ENCODE results near the gene PPEF2. TPM values are rescaled to one million over a fixed set of nuclear protein-coding genes. Genes with fewer than 3 reads are reported as not detected.
A peak's percentile ranks its signal among the peaks of the same experiment; 100 is the strongest.

The PPEF2 gene
- total and polyA plus RNA-seq, 2 experiments from 2014 or later, result not detected

DNA sequence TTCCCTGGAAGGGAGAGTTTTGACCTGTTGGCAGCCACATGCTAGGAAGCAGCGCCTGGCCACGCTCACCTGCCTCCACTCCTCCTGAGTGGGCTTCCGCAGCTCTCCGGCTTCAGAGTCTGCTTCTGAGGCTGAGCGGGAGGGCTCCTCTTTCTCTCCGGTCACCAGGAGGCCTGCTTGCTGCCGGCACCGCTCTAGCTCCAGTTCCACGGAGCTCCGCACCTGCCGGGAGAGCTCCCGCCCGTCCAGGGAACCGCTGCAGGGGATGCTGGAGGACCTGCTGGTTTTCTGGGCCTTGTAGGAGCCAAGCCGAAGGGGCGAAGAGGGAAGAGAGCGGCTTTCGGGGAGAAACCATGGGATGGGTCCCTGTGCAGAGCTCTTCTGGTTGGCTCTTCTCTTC is 26.0 kb downstream of the PPEF2 start:
- no peak overlapping the region for H3K4me2 ChIP-seq
- H3K4me3 ChIP-seq, result no peak overlapping the region
- ATAC-seq (peak; percentile 73), DNase-seq (ENCODE audit: low spot score) (peak; percentile 18)
- H3K4me3 Mint-ChIP-seq, result no peak overlapping the region
- no peaks in the 10 kb centered on the region for H3K9me3 Mint-ChIP-seq
- no peaks in the 10 kb centered on the region for H3K79me2 ChIP-seq (replicated peaks; ENCODE audit: insufficient read depth)
- no peaks in the 10 kb centered on the region for H3K36me3 ChIP-seq (ENCODE audit: insufficient read depth)
- TF ChIP-seq, protein P1, sequence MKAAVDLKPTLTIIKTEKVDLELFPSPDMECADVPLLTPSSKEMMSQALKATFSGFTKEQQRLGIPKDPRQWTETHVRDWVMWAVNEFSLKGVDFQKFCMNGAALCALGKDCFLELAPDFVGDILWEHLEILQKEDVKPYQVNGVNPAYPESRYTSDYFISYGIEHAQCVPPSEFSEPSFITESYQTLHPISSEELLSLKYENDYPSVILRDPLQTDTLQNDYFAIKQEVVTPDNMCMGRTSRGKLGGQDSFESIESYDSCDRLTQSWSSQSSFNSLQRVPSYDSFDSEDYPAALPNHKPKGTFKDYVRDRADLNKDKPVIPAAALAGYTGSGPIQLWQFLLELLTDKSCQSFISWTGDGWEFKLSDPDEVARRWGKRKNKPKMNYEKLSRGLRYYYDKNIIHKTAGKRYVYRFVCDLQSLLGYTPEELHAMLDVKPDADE (IDR thresholded peaks at IDR 0.05), result no peak
- TF ChIP-seq EZH2phosphoT487 (IDR thresholded peaks at IDR 0.05; ENCODE audit: unreplicated experiment), result no peak
- TF ChIP-seq POLR2AphosphoS5 (IDR thresholded peaks at IDR 0.05; ENCODE audit: low read depth), result no peak
- TF ChIP-seq ZNF114 (CRISPR knock-in tag; IDR thresholded peaks at IDR 0.05), result no peak
- TF ChIP-seq NANOG (IDR thresholded peaks at IDR 0.05; ENCODE audit: borderline replicate concordance), result no peak
- TF ChIP-seq, protein P2, sequence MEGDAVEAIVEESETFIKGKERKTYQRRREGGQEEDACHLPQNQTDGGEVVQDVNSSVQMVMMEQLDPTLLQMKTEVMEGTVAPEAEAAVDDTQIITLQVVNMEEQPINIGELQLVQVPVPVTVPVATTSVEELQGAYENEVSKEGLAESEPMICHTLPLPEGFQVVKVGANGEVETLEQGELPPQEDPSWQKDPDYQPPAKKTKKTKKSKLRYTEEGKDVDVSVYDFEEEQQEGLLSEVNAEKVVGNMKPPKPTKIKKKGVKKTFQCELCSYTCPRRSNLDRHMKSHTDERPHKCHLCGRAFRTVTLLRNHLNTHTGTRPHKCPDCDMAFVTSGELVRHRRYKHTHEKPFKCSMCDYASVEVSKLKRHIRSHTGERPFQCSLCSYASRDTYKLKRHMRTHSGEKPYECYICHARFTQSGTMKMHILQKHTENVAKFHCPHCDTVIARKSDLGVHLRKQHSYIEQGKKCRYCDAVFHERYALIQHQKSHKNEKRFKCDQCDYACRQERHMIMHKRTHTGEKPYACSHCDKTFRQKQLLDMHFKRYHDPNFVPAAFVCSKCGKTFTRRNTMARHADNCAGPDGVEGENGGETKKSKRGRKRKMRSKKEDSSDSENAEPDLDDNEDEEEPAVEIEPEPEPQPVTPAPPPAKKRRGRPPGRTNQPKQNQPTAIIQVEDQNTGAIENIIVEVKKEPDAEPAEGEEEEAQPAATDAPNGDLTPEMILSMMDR (conservative IDR thresholded peaks at IDR 0.05; ENCODE audit: low read depth in 2 of 2), result no peak
- no peak for TF ChIP-seq CREB1 (CRISPR knock-in tag; IDR thresholded peaks at IDR 0.05; ENCODE audit: low read depth)
- TF ChIP-seq, protein P3, sequence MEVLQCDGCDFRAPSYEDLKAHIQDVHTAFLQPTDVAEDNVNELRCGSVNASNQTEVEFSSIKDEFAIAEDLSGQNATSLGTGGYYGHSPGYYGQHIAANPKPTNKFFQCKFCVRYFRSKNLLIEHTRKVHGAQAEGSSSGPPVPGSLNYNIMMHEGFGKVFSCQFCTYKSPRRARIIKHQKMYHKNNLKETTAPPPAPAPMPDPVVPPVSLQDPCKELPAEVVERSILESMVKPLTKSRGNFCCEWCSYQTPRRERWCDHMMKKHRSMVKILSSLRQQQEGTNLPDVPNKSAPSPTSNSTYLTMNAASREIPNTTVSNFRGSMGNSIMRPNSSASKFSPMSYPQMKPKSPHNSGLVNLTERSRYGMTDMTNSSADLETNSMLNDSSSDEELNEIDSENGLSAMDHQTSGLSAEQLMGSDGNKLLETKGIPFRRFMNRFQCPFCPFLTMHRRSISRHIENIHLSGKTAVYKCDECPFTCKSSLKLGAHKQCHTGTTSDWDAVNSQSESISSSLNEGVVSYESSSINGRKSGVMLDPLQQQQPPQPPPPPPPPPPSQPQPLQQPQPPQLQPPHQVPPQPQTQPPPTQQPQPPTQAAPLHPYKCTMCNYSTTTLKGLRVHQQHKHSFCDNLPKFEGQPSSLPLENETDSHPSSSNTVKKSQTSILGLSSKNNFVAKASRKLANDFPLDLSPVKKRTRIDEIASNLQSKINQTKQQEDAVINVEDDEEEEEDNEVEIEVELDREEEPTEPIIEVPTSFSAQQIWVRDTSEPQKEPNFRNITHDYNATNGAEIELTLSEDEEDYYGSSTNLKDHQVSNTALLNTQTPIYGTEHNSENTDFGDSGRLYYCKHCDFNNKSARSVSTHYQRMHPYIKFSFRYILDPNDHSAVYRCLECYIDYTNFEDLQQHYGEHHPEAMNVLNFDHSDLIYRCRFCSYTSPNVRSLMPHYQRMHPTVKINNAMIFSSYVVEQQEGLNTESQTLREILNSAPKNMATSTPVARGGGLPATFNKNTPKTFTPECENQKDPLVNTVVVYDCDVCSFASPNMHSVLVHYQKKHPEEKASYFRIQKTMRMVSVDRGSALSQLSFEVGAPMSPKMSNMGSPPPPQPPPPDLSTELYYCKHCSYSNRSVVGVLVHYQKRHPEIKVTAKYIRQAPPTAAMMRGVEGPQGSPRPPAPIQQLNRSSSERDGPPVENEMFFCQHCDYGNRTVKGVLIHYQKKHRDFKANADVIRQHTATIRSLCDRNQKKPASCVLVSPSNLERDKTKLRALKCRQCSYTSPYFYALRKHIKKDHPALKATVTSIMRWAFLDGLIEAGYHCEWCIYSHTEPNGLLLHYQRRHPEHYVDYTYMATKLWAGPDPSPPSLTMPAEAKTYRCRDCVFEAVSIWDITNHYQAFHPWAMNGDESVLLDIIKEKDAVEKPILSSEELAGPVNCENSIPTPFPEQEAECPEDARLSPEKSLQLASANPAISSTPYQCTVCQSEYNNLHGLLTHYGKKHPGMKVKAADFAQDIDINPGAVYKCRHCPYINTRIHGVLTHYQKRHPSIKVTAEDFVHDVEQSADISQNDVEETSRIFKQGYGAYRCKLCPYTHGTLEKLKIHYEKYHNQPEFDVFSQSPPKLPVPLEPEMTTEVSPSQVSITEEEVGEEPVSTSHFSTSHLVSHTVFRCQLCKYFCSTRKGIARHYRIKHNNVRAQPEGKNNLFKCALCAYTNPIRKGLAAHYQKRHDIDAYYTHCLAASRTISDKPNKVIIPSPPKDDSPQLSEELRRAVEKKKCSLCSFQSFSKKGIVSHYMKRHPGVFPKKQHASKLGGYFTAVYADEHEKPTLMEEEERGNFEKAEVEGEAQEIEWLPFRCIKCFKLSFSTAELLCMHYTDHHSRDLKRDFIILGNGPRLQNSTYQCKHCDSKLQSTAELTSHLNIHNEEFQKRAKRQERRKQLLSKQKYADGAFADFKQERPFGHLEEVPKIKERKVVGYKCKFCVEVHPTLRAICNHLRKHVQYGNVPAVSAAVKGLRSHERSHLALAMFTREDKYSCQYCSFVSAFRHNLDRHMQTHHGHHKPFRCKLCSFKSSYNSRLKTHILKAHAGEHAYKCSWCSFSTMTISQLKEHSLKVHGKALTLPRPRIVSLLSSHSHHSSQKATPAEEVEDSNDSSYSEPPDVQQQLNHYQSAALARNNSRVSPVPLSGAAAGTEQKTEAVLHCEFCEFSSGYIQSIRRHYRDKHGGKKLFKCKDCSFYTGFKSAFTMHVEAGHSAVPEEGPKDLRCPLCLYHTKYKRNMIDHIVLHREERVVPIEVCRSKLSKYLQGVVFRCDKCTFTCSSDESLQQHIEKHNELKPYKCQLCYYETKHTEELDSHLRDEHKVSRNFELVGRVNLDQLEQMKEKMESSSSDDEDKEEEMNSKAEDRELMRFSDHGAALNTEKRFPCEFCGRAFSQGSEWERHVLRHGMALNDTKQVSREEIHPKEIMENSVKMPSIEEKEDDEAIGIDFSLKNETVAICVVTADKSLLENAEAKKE (CRISPR knock-in tag; IDR thresholded peaks at IDR 0.05), result no peak
- TF ChIP-seq STAT1 (IDR thresholded peaks at IDR 0.05; ENCODE audit: unreplicated experiment), result no peak
- TF ChIP-seq ZNF331 (CRISPR knock-in tag; IDR thresholded peaks at IDR 0.05; ENCODE audit: low read depth), result no peak
- no peak for TF ChIP-seq EZH2 (IDR thresholded peaks at IDR 0.05; ENCODE audit: low read depth, unreplicated experiment)
- no peak for TF ChIP-seq JUNB (IDR thresholded peaks at IDR 0.05; ENCODE audit: unreplicated experiment)
- TF ChIP-seq, protein P4, sequence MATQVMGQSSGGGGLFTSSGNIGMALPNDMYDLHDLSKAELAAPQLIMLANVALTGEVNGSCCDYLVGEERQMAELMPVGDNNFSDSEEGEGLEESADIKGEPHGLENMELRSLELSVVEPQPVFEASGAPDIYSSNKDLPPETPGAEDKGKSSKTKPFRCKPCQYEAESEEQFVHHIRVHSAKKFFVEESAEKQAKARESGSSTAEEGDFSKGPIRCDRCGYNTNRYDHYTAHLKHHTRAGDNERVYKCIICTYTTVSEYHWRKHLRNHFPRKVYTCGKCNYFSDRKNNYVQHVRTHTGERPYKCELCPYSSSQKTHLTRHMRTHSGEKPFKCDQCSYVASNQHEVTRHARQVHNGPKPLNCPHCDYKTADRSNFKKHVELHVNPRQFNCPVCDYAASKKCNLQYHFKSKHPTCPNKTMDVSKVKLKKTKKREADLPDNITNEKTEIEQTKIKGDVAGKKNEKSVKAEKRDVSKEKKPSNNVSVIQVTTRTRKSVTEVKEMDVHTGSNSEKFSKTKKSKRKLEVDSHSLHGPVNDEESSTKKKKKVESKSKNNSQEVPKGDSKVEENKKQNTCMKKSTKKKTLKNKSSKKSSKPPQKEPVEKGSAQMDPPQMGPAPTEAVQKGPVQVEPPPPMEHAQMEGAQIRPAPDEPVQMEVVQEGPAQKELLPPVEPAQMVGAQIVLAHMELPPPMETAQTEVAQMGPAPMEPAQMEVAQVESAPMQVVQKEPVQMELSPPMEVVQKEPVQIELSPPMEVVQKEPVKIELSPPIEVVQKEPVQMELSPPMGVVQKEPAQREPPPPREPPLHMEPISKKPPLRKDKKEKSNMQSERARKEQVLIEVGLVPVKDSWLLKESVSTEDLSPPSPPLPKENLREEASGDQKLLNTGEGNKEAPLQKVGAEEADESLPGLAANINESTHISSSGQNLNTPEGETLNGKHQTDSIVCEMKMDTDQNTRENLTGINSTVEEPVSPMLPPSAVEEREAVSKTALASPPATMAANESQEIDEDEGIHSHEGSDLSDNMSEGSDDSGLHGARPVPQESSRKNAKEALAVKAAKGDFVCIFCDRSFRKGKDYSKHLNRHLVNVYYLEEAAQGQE (IDR thresholded peaks at IDR 0.05; ENCODE audit: unreplicated experiment), result no peak
- H3K4me1 ChIP-seq (ENCODE audit: insufficient read depth), result 0 out of 2 replicates have a peak, but pooled peaks cover 3% of the 10 kb centered on the region
- H4K20me1 ChIP-seq (replicated peaks; ENCODE audit: insufficient read depth), result no peaks in the 10 kb centered on the region
- H3K4me1 Mint-ChIP-seq, result peaks cover 7% of the 10 kb centered on the region
- H3K27ac Mint-ChIP-seq, result no peak overlapping the region
- H3K9me2 ChIP-seq (ENCODE audit: insufficient read depth), result no peaks in the 10 kb centered on the region
- peaks cover 1% of the 10 kb centered on the region for H3K27me3 Mint-ChIP-seq (ENCODE audit: insufficient read depth, low read depth, poor library complexity)
- no peaks in the 10 kb centered on the region for H3K27me3 ChIP-seq (ENCODE audit: insufficient read depth)
- H3F3A ChIP-seq (replicated peaks; ENCODE audit: low read depth), result no peaks in the 10 kb centered on the region
- no peak overlapping the region for H3K27ac ChIP-seq (ENCODE audit: low read depth)
- peak overlapping the region; percentile 72; the same call in 1 of the 2 replicates for H2AFZ ChIP-seq
- no peaks in the 10 kb centered on the region for H3K36me3 Mint-ChIP-seq (ENCODE audit: low read depth)
